Gastrocnemius medialis (tissue), 4 donors: ENCODE results near the gene ATP5MG. TPM values are rescaled to one million over a fixed set of nuclear protein-coding genes. Genes with fewer than 3 reads are reported as not detected.
A peak's percentile ranks its signal among the peaks of the same experiment; 100 is the strongest.

Experiments used
- ATAC-seq, 2 donors: fragments of 150-250 bp; one replicate each; pipeline ENCODE4 v1.9.1; 2016
- DNase-seq, 2 donors: peaks; one replicate each; pipeline ENCODE4 v3.0.0-alpha.2; 2019
- H3K27ac ChIP-seq, 4 donors: fragments of 200-600 bp; sonication (generic); 1 replicate in 1 of 4; 2 replicates in 3 of 4; pipeline ENCODE4 v1.5.1; 2016 to 2018; ENCODE audit warnings: mild to moderate bottlenecking in 2 of 4, moderate library complexity in 1 of 4
- H3K27me3 ChIP-seq, 3 donors: fragments of 200-600 bp; sonication (generic) in 2 of 3; 1 replicate in 1 of 3; 2 replicates in 2 of 3; pipeline versions ENCODE4 v1.5.1 to v1.6.0; 2016 to 2019; ENCODE audit warnings: mild to moderate bottlenecking in 1 of 3, moderate library complexity in 1 of 3
- H3K36me3 ChIP-seq, 2 donors: fragments of 200-600 bp; sonication (generic) in 1 of 2; one replicate each; pipeline ENCODE4 v1.5.1; 2017 to 2018
- H3K4me1 ChIP-seq, 2 donors: fragments of 200-600 bp; sonication (generic) in 1 of 2; one replicate each; pipeline ENCODE4 v1.5.1; 2016 to 2017; ENCODE audit warnings: mild to moderate bottlenecking in 2 of 2
- H3K4me3 ChIP-seq, 4 donors: fragments of 200-600 bp; sonication (generic) in 3 of 4; 1 replicate in 1 of 4; 2 replicates in 3 of 4; pipeline ENCODE4 v1.5.1; 2016 to 2019; ENCODE audit warnings: mild to moderate bottlenecking in 2 of 4
- H3K9me3 ChIP-seq, 3 donors: fragments of 200-600 bp; sonication (generic) in 2 of 3; 1 replicate in 1 of 3; 2 replicates in 2 of 3; pipeline ENCODE4 v1.5.1; 2016 to 2019
- POLR2A ChIP-seq, 2 donors: fragments of 450-650 bp; IDR thresholded peaks; one replicate each; pipeline ENCODE4 v1.6.1; 2017; ENCODE audit warnings: antibody characterized with exemption in 2 of 2, mild to moderate bottlenecking in 2 of 2, moderate library complexity in 2 of 2
- in situ Hi-C, 4 donors: fragments of 200-750 bp; cut with MboI; loops; one replicate each; pipeline versions ENCODE4 v1.15.0 to v1.8.0; 2017; ENCODE audit warnings: low sequenced_read_pairs in 4 of 4
- intact Hi-C: fragments of 100-400 bp; cut with DNase I; formaldehyde crosslinking; loops from one replicate; pipeline ENCODE4 v1.15.1; 2023; ENCODE audit warnings: low total_unique reads
- total RNA-seq, 4 donors: library from RNA; depleted of rRNA; stranded (reverse); fragments of >200 nt; gene quantifications; one replicate each; pipeline versions ENCODE4 v1.1.0 to v1.2.3, GENCODE V29; 2016
- TF ChIP-seq, protein P1 (sequence below), 5 experiments: fragments of 450-650 bp in 3 of 5; fragments of 200-600 bp in 2 of 5; sonication (generic) in 2 of 5; IDR thresholded peaks in 4 of 5; conservative IDR thresholded peaks in 1 of 5; 1 replicate in 4 of 5; 2 replicates in 1 of 5; pipeline ENCODE4 v1.5.1; 2016 to 2019; ENCODE audit warnings: antibody characterized with exemption in 5 of 5, mild to moderate bottlenecking in 3 of 5, moderate library complexity in 3 of 5

The ATP5MG gene
- total RNA-seq, 4 donors from 2014 or later = 46.9 to 90.6 (median 55.4) TPM

GRCh38 chr11:118380571-118380970 lies 20.8 kb upstream of the ATP5MG start:
- ATAC-seq = peak; percentile 89 to 99

DNA sequence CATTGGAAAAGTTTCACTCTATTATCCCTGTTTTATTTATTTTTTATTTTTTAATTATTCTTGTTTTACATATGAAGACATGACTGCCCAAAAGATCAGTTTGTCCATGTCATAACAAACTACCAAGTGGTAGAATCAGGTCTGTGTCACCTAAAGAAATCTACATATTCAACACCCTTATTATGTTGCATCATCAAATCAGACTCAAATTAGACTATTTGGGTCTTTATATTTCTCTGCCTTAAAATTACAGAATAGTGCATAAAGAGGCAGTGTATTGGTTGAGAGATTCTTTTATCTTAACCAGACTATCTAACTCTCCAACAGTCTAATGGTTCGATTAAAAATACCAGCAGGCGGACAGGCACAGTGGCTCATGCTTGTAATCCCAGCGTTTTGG lies 18.5 kb upstream of the ATP5MG start:
- intact Hi-C loops (no loop called here), in situ Hi-C loops (loop anchor here in 2 of 4 donors (25.0 kb wide), 2 partner anchors 104 to 379 kb away; no protein-coding TSS in a partner anchor)
- Histone ChIP-seq H3K27ac (no peak overlapping the region), H3K9me3 (no peaks in the 10 kb centered on the region), H3K4me1 (peaks cover 17 to 21% of the 10 kb centered on the region in 2 donors), H3K27me3 (no peaks in the 10 kb centered on the region), H3K36me3 (peaks cover 12 to 94% of the 10 kb centered on the region in 2 donors), H3K4me3 (no peak overlapping the region)
- DNase-seq (no peak), ATAC-seq (no peak)
- no peak for TF ChIP-seq POLR2A (IDR thresholded peaks at IDR 0.05)
- TF ChIP-seq, protein P1, sequence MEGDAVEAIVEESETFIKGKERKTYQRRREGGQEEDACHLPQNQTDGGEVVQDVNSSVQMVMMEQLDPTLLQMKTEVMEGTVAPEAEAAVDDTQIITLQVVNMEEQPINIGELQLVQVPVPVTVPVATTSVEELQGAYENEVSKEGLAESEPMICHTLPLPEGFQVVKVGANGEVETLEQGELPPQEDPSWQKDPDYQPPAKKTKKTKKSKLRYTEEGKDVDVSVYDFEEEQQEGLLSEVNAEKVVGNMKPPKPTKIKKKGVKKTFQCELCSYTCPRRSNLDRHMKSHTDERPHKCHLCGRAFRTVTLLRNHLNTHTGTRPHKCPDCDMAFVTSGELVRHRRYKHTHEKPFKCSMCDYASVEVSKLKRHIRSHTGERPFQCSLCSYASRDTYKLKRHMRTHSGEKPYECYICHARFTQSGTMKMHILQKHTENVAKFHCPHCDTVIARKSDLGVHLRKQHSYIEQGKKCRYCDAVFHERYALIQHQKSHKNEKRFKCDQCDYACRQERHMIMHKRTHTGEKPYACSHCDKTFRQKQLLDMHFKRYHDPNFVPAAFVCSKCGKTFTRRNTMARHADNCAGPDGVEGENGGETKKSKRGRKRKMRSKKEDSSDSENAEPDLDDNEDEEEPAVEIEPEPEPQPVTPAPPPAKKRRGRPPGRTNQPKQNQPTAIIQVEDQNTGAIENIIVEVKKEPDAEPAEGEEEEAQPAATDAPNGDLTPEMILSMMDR (IDR thresholded peaks at IDR 0.05 in 4 of 5, conservative IDR thresholded peaks at IDR 0.05 in 1 of 5) = no peak

More at GRCh38 chr11:118380571-118380970, 20.8 kb upstream of the ATP5MG start:
- Histone ChIP-seq H3K9me3 (no peaks in the 10 kb centered on the region), H3K27me3 (no peaks in the 10 kb centered on the region), H3K27ac (peak overlapping the region; percentile 67 to 79 (median 77)), H3K36me3 (peaks cover 10 to 93% of the 10 kb centered on the region in 2 donors), H3K4me3 (no peak overlapping the region), H3K4me1 (peaks cover 17 to 21% of the 10 kb centered on the region in 2 donors)
- TF ChIP-seq POLR2A (IDR thresholded peaks at IDR 0.05) = no peak
- TF ChIP-seq, protein P1 (IDR thresholded peaks at IDR 0.05 in 4 of 5, conservative IDR thresholded peaks at IDR 0.05 in 1 of 5) = no peak
- peak; percentile 31 to 61 for DNase-seq
- intact Hi-C loops = no loop called here
- in situ Hi-C loops = loop anchor here in 2 of 4 donors (25.0 kb wide), 2 partner anchors 107 to 382 kb away; no protein-coding TSS in a partner anchor

DNA sequence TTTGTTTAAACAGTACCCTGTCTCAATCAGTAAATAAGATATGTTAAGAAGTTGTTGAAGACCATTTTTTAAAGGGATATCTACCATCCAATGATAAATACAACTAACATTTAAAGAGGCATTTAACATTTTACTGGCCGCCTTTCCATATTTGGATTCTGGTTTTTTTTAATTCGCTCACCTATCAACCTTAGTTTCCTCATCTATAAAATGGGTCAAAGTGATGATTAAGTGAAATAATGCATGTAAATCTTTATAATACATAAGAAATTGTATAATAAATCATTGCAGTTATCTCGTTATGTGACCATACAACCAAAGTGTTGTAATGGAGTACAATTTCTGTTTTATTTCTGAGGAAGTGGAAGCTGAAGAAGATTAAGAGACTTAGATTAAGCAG lies 17.7 kb upstream of the ATP5MG start:
- Histone ChIP-seq H3K36me3 (peaks cover 12 to 94% of the 10 kb centered on the region in 2 donors), H3K9me3 (no peaks in the 10 kb centered on the region), H3K27me3 (no peaks in the 10 kb centered on the region), H3K4me1 (peaks cover 17 to 21% of the 10 kb centered on the region in 2 donors), H3K4me3 (no peak overlapping the region), H3K27ac (no peak overlapping the region)
- ATAC-seq (no peak), DNase-seq (no peak)
- intact Hi-C loops (no loop called here), in situ Hi-C loops (loop anchor here in 2 of 4 donors (25.0 kb wide), 2 partner anchors 104 to 379 kb away; no protein-coding TSS in a partner anchor)
- no peak for TF ChIP-seq POLR2A (IDR thresholded peaks at IDR 0.05)
- TF ChIP-seq, protein P1 (IDR thresholded peaks at IDR 0.05 in 4 of 5, conservative IDR thresholded peaks at IDR 0.05 in 1 of 5) = no peak

- Histone ChIP-seq H3K27me3 (no peaks in the 10 kb centered on the region), H3K36me3 (peaks cover 5 to 61% of the 10 kb centered on the region in 2 donors), H3K27ac (no peak overlapping the region), H3K4me3 (no peak overlapping the region), H3K9me3 (no peaks in the 10 kb centered on the region), H3K4me1 (peaks cover 4 to 5% of the 10 kb centered on the region in 2 donors)
- DNase-seq (no peak), ATAC-seq (no peak)
- intact Hi-C loops = no loop called here
- TF ChIP-seq POLR2A (IDR thresholded peaks at IDR 0.05) = no peak
- TF ChIP-seq, protein P1 (IDR thresholded peaks at IDR 0.05 in 4 of 5, conservative IDR thresholded peaks at IDR 0.05 in 1 of 5) = no peak
- in situ Hi-C loops = loop anchor here in 3 of 4 donors (10.0 to 25.0 kb wide), 3 partner anchors 91 to 366 kb away; no protein-coding TSS in a partner anchor
Observed at GRCh38 chr11:118396097-118396501, 5.3 kb upstream of the ATP5MG start.
